Measurements from ENCODE around the gene CAPN11. TPM values are rescaled to one million over a fixed set of nuclear protein-coding genes. Genes with fewer than 3 reads are reported as not detected.

Gene CAPN11
- total and polyA plus RNA-seq, 8 donors, result 0.15 to 0.19 (median 0.18) TPM; not detected in 5

- intact Hi-C loops (cut with DNase I; ENCODE audit: low total_unique reads), result no loop called here
- peak overlapping the region in 2 of 5 donors; percentile 4 to 35 for H3K27ac ChIP-seq
- H3K36me3 ChIP-seq, result no peaks in the 10 kb centered on the region
- no peak for DNase-seq
- no peak overlapping the region for H3K4me3 ChIP-seq
- peaks cover 58 to 85% (median 76%) of the 10 kb centered on the region in 4 donors for H3K4me1 ChIP-seq
- TF ChIP-seq CTCF (IDR thresholded peaks at IDR 0.05), result no peak
- TF ChIP-seq EP300 (IDR thresholded peaks at IDR 0.05), result no peak
- no peak for TF ChIP-seq POLR2A (IDR thresholded peaks at IDR 0.05)
- TF ChIP-seq POLR2AphosphoS5 (IDR thresholded peaks at IDR 0.05), result no peak
- H3K9me3 ChIP-seq, result no peaks in the 10 kb centered on the region
- WGBS, 5 donors, result 66 to 87% (median 78%) methylated on average over 2 of the region's 2 CpGs
- no peaks in the 10 kb centered on the region for H3K27me3 ChIP-seq
Observed at GRCh38 chr6:44123544-44123943, 35.1 kb upstream of the CAPN11 start.

DNA sequence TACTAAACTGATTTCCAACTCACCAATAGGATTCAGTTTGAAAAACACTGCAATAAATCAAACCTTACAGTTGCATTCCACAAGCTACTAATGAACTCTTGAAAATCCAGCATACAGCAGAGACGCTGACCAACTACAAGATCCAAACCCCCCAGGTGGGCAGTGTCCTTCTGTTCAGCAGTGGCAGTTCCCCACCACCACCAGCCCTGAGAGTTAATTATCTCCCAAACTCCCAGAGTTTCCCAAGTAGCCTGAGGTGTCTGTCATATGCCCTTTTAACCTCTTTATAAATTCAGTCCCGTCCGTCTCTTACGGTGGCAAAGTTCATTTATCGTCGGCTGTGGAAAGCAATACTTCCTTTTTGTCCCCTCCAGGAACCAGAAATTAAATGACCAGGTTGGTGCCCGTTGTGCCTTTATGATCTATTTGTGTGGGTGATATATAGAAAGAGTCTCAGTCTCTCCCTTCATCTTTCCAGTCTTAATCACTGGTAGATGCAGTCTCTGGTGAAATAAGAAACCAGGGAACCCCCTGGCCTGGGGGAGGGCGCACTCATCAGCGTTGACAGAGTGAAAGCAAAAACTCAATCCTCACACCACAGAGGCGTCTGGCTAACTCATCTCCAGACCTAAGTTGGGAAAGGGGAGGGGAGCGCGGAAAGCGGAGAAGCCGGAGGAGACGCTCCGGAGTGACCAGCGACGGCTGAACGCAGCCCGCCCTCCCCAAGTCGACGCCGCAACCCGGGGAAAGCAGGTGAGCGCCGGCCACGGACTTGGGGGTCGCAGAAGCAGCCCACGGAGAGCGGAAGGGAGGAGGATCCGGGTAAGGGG lies 32.1 kb upstream of the CAPN11 start:
- peak; percentile 41 to 81 for DNase-seq
- intact Hi-C loops (cut with DNase I; ENCODE audit: low total_unique reads), result no loop called here
- Histone ChIP-seq H3K9me3 (no peaks in the 10 kb centered on the region), H3K27ac (peak overlapping the region; percentile 86 to 96 (median 92)), H3K27me3 (no peaks in the 10 kb centered on the region), H3K36me3 (no peaks in the 10 kb centered on the region), H3K4me1 (peaks cover 37 to 73% (median 60%) of the 10 kb centered on the region in 4 donors), H3K4me3 (peak overlapping the region; percentile 83 to 95 (median 88))
- TF ChIP-seq POLR2AphosphoS5 (IDR thresholded peaks at IDR 0.05), result no peak
- 1 to 2% (median 1%) methylated on average over 14 to 31 of the region's 31 CpGs for WGBS, 5 donors

DNA sequence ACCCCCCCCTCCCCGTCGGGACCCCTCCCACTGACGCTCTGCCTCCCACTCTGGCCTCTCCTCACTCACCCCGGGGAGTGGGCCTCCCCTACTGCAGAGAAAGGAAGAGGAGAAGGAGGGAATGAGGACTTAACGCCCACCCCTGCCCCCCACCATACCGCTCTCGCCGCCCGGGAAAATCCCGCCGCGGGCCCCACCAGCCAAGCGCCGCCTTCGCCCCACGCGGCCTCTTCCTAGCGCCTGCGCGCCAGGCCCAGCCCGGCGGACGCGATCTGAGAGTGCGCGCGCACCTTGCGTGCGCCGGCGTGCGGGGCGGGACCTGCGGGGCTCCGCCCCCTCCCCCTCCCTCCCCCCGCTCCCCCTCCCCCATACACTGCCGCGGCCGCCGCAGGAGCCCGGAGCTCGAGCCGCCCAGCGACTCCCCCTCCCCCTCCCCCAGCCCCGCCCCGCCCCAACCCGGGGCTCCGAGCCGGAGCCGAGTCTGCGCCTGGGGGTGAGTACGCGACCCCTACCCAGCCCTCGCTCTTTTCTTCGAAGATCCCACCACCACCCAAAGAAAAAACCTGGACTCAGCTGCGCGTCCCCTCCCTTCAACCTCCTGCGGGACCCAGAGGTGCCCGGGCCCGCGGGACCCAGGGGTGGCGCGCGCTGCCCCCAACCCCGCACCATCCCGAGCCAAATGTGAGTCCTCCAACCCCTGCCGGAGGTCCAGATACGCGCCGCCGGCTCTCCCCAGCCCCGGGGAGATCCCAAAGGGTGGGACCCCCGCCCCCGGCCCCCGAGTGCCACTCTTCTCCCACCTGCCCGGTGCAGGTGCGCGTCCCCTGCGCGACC lies 31.2 kb upstream of the CAPN11 start, which contains the start of the genes MRPL14 and TMEM63B:
Gene MRPL14 (minus strand): TSS at position 267 of the 834 bp plus-strand sequence. CDS start 10,841 bp downstream, outside the sequence.
Gene TMEM63B (plus strand): TSS at position 369 of the 834 bp plus-strand sequence. CDS start 7,031 bp downstream, outside the sequence.
- intact Hi-C loops (cut with DNase I; ENCODE audit: low total_unique reads), result no loop called here
- peak within 1 kb of the TSS; percentile 83 to 95 (median 88) for H3K4me3 ChIP-seq
- peak within 1 kb of the TSS; percentile 86 to 96 (median 92) for H3K27ac ChIP-seq
- 0 to 1% (median 0%) methylated on average over 23 to 73 of the region's 80 CpGs for WGBS, 5 donors
- H3K9me3 ChIP-seq, result no peaks in the 10 kb centered on the region
- H3K27me3 ChIP-seq, result no peaks in the 10 kb centered on the region
- no peaks in the 10 kb centered on the region for H3K36me3 ChIP-seq
- DNase-seq, result peak; percentile 93 to 97
- peaks cover 33 to 73% (median 59%) of the 10 kb centered on the region in 4 donors for H3K4me1 ChIP-seq
- no peak for TF ChIP-seq POLR2A (IDR thresholded peaks at IDR 0.05)
- TF ChIP-seq POLR2AphosphoS5 (IDR thresholded peaks at IDR 0.05), result peak; percentile 70 to 93 (median 87)

- H3K27ac ChIP-seq, result peak overlapping the region; percentile 79 to 96 (median 92)
- TF ChIP-seq POLR2A (IDR thresholded peaks at IDR 0.05), result no peak
- TF ChIP-seq CTCF (IDR thresholded peaks at IDR 0.05), result peak in 1 of 7 experiments; percentile 6
- TF ChIP-seq EP300 (IDR thresholded peaks at IDR 0.05), result no peak
- 1 to 6% (median 4%) methylated on average over 34 to 49 of the region's 49 CpGs for WGBS, 5 donors
- H3K4me3 ChIP-seq, result peak overlapping the region; percentile 83 to 95 (median 88)
- H3K27me3 ChIP-seq, result no peaks in the 10 kb centered on the region
- no peaks in the 10 kb centered on the region for H3K36me3 ChIP-seq
- intact Hi-C loops (cut with DNase I; ENCODE audit: low total_unique reads), result no loop called here
- H3K9me3 ChIP-seq, result no peaks in the 10 kb centered on the region
- peak; percentile 54 to 76 for DNase-seq
- H3K4me1 ChIP-seq, result peaks cover 32 to 73% (median 58%) of the 10 kb centered on the region in 4 donors
Observed at GRCh38 chr6:44128020-44128917, 30.4 kb upstream of the CAPN11 start.

Data from stomach (tissue), 9 donors.